Measurements from ENCODE around the gene ZRANB1.

Gene ZRANB1

GRCh38 chr10:125011171-125011925 lies 69.4 kb downstream of the ZRANB1 start:
- Histone ChIP-seq H3K27ac (ENCODE audit: low read length) (no peak overlapping the region), H3K36me3 (ENCODE audit: insufficient read depth, low read depth, low read length) (peaks cover 58% of the 10 kb centered on the region)

GRCh38 chr10:125011926-125012705 lies 70.2 kb downstream of the ZRANB1 start:
- H3K9me3 ChIP-seq (ENCODE audit: insufficient read depth, low read depth, low read length), result no peaks in the 10 kb centered on the region

More at GRCh38 chr10:125011171-125011925, 69.4 kb downstream of the ZRANB1 start:
- no peak overlapping the region for H3K4me3 ChIP-seq (ENCODE audit: low read length)
- no peak overlapping the region for H3K9ac ChIP-seq (ENCODE audit: low read depth, low read length)
- no peaks in the 10 kb centered on the region for H3K9me3 ChIP-seq (ENCODE audit: insufficient read depth, low read depth, low read length)
- H3K27me3 ChIP-seq (ENCODE audit: insufficient read depth, low read length), result no peaks in the 10 kb centered on the region
- H3K4me1 ChIP-seq (ENCODE audit: insufficient read depth, low read length), result peaks cover 4% of the 10 kb centered on the region

GRCh38 chr10:125012851-125013528 lies 71.1 kb downstream of the ZRANB1 start:
- peaks cover 4% of the 10 kb centered on the region for H3K4me1 ChIP-seq (ENCODE audit: insufficient read depth, low read length)
- H3K9me3 ChIP-seq (ENCODE audit: insufficient read depth, low read depth, low read length), result no peaks in the 10 kb centered on the region
- no peak overlapping the region for H3K27ac ChIP-seq (ENCODE audit: low read length)
- no peak overlapping the region for H3K4me3 ChIP-seq (ENCODE audit: low read length)
- no peaks in the 10 kb centered on the region for H3K27me3 ChIP-seq (ENCODE audit: insufficient read depth, low read length)
- H3K36me3 ChIP-seq (ENCODE audit: insufficient read depth, low read depth, low read length), result peaks cover 58% of the 10 kb centered on the region
- no peak overlapping the region for H3K9ac ChIP-seq (ENCODE audit: low read depth, low read length)

More at GRCh38 chr10:125011926-125012705, 70.2 kb downstream of the ZRANB1 start:
- Histone ChIP-seq H3K36me3 (ENCODE audit: insufficient read depth, low read depth, low read length) (peaks cover 58% of the 10 kb centered on the region), H3K4me1 (ENCODE audit: insufficient read depth, low read length) (peaks cover 4% of the 10 kb centered on the region), H3K4me3 (ENCODE audit: low read length) (no peak overlapping the region), H3K27me3 (ENCODE audit: insufficient read depth, low read length) (no peaks in the 10 kb centered on the region), H3K27ac (ENCODE audit: low read length) (no peak overlapping the region), H3K9ac (ENCODE audit: low read depth, low read length) (no peak overlapping the region)

GRCh38 chr10:125013529-125013872 lies 71.6 kb downstream of the ZRANB1 start:
- Histone ChIP-seq H3K9ac (ENCODE audit: low read depth, low read length) (no peak overlapping the region), H3K27me3 (ENCODE audit: insufficient read depth, low read length) (no peaks in the 10 kb centered on the region), H3K27ac (ENCODE audit: low read length) (no peak overlapping the region), H3K4me1 (ENCODE audit: insufficient read depth, low read length) (peaks cover 4% of the 10 kb centered on the region), H3K4me3 (ENCODE audit: low read length) (no peak overlapping the region), H3K9me3 (ENCODE audit: insufficient read depth, low read depth, low read length) (no peaks in the 10 kb centered on the region), H3K36me3 (ENCODE audit: insufficient read depth, low read depth, low read length) (peaks cover 53% of the 10 kb centered on the region)

- Histone ChIP-seq H3K9me3 (ENCODE audit: insufficient read depth, low read depth, low read length) (no peaks in the 10 kb centered on the region), H3K4me1 (ENCODE audit: insufficient read depth, low read length) (peaks cover 10% of the 10 kb centered on the region), H3K9ac (ENCODE audit: low read depth, low read length) (no peak overlapping the region), H3K4me3 (ENCODE audit: low read length) (no peak overlapping the region), H3K36me3 (ENCODE audit: insufficient read depth, low read depth, low read length) (peaks cover 59% of the 10 kb centered on the region), H3K27ac (ENCODE audit: low read length) (no peak overlapping the region), H3K27me3 (ENCODE audit: insufficient read depth, low read length) (no peaks in the 10 kb centered on the region)
Observed at GRCh38 chr10:125014086-125014830, 72.3 kb downstream of the ZRANB1 start.

GRCh38 chr10:125014836-125015355 lies 73.0 kb downstream of the ZRANB1 start:
- Histone ChIP-seq H3K4me1 (ENCODE audit: insufficient read depth, low read length) (peaks cover 10% of the 10 kb centered on the region), H3K27me3 (ENCODE audit: insufficient read depth, low read length) (no peaks in the 10 kb centered on the region), H3K36me3 (ENCODE audit: insufficient read depth, low read depth, low read length) (peaks cover 66% of the 10 kb centered on the region), H3K4me3 (ENCODE audit: low read length) (no peak overlapping the region), H3K9ac (ENCODE audit: low read depth, low read length) (no peak overlapping the region), H3K9me3 (ENCODE audit: insufficient read depth, low read depth, low read length) (peaks cover 5% of the 10 kb centered on the region; the same call in 1 of the 2 replicates), H3K27ac (ENCODE audit: low read length) (no peak overlapping the region)

GRCh38 chr10:125015356-125015944 lies 73.5 kb downstream of the ZRANB1 start:
- Histone ChIP-seq H3K27me3 (ENCODE audit: insufficient read depth, low read length) (no peaks in the 10 kb centered on the region), H3K4me1 (ENCODE audit: insufficient read depth, low read length) (peaks cover 7% of the 10 kb centered on the region), H3K36me3 (ENCODE audit: insufficient read depth, low read depth, low read length) (peaks cover 71% of the 10 kb centered on the region), H3K9me3 (ENCODE audit: insufficient read depth, low read depth, low read length) (peaks cover 7% of the 10 kb centered on the region; the same call in 1 of the 2 replicates), H3K9ac (ENCODE audit: low read depth, low read length) (no peak overlapping the region), H3K27ac (ENCODE audit: low read length) (no peak overlapping the region), H3K4me3 (ENCODE audit: low read length) (no peak overlapping the region)

- Histone ChIP-seq H3K36me3 (ENCODE audit: insufficient read depth, low read depth, low read length) (peaks cover 76% of the 10 kb centered on the region), H3K9ac (ENCODE audit: low read depth, low read length) (no peak overlapping the region), H3K27me3 (ENCODE audit: insufficient read depth, low read length) (no peaks in the 10 kb centered on the region), H3K27ac (ENCODE audit: low read length) (no peak overlapping the region), H3K9me3 (ENCODE audit: insufficient read depth, low read depth, low read length) (peaks cover 7% of the 10 kb centered on the region), H3K4me1 (ENCODE audit: insufficient read depth, low read length) (peaks cover 6% of the 10 kb centered on the region), H3K4me3 (ENCODE audit: low read length) (no peak overlapping the region)
Observed at GRCh38 chr10:125016123-125016522, 74.2 kb downstream of the ZRANB1 start.

- Histone ChIP-seq H3K4me3 (ENCODE audit: low read length) (no peak overlapping the region), H3K36me3 (ENCODE audit: insufficient read depth, low read depth, low read length) (peaks cover 77% of the 10 kb centered on the region), H3K9ac (ENCODE audit: low read depth, low read length) (no peak overlapping the region), H3K27me3 (ENCODE audit: insufficient read depth, low read length) (no peaks in the 10 kb centered on the region), H3K4me1 (ENCODE audit: insufficient read depth, low read length) (peaks cover 6% of the 10 kb centered on the region), H3K9me3 (ENCODE audit: insufficient read depth, low read depth, low read length) (peaks cover 7% of the 10 kb centered on the region), H3K27ac (ENCODE audit: low read length) (no peak overlapping the region)
Observed at GRCh38 chr10:125016611-125017202, 74.8 kb downstream of the ZRANB1 start.

- Histone ChIP-seq H3K36me3 (ENCODE audit: insufficient read depth, low read depth, low read length) (peaks cover 79% of the 10 kb centered on the region), H3K9me3 (ENCODE audit: insufficient read depth, low read depth, low read length) (peaks cover 7% of the 10 kb centered on the region), H3K4me1 (ENCODE audit: insufficient read depth, low read length) (peaks cover 6% of the 10 kb centered on the region), H3K27me3 (ENCODE audit: insufficient read depth, low read length) (no peaks in the 10 kb centered on the region), H3K27ac (ENCODE audit: low read length) (no peak overlapping the region), H3K4me3 (ENCODE audit: low read length) (no peak overlapping the region), H3K9ac (ENCODE audit: low read depth, low read length) (no peak overlapping the region)
Observed at GRCh38 chr10:125017547-125018298, 75.8 kb downstream of the ZRANB1 start.
